ENCODE data around the gene PGC. TPM values are rescaled to one million over a fixed set of nuclear protein-coding genes. Genes with fewer than 3 reads are reported as not detected.

Gene PGC
- total and polyA plus RNA-seq, 2 of the 8 experiments (the other 6 are each of a cell fraction or from before 2014, with no cell fraction given) = 0.09 TPM; not detected in 1

DNA sequence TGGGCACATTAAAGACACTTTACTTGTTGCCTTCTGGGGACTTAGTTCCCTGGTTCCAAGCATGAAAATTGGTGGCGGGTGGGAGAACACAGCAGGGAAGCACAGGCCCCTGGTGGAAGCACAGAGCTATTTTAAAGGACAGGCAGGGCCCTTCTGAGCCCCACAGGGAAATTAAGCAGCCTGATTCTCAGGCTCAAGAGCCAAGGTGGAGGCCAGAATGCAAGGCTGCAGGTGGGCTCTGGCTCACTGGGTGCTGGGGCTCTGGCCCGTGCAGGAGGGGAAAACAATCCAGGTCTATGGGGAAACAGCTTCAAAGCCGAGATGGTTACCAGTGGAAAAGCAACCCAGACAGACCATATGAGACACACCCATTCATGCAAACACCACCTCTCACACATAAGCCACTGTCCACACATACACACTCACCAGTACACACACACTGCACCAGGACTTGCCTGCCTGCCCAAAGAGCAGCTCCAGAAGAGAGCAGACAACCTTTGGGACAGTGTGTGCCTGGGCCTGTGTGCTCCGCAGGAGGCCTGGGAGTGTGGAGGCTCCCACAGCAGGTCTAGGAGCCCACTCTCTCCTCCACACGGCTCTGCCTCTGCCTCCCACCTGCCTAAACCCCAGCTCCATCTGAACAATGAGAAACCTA is 42.4 kb downstream of the PGC start (continued):
- TF ChIP-seq, protein P1, sequence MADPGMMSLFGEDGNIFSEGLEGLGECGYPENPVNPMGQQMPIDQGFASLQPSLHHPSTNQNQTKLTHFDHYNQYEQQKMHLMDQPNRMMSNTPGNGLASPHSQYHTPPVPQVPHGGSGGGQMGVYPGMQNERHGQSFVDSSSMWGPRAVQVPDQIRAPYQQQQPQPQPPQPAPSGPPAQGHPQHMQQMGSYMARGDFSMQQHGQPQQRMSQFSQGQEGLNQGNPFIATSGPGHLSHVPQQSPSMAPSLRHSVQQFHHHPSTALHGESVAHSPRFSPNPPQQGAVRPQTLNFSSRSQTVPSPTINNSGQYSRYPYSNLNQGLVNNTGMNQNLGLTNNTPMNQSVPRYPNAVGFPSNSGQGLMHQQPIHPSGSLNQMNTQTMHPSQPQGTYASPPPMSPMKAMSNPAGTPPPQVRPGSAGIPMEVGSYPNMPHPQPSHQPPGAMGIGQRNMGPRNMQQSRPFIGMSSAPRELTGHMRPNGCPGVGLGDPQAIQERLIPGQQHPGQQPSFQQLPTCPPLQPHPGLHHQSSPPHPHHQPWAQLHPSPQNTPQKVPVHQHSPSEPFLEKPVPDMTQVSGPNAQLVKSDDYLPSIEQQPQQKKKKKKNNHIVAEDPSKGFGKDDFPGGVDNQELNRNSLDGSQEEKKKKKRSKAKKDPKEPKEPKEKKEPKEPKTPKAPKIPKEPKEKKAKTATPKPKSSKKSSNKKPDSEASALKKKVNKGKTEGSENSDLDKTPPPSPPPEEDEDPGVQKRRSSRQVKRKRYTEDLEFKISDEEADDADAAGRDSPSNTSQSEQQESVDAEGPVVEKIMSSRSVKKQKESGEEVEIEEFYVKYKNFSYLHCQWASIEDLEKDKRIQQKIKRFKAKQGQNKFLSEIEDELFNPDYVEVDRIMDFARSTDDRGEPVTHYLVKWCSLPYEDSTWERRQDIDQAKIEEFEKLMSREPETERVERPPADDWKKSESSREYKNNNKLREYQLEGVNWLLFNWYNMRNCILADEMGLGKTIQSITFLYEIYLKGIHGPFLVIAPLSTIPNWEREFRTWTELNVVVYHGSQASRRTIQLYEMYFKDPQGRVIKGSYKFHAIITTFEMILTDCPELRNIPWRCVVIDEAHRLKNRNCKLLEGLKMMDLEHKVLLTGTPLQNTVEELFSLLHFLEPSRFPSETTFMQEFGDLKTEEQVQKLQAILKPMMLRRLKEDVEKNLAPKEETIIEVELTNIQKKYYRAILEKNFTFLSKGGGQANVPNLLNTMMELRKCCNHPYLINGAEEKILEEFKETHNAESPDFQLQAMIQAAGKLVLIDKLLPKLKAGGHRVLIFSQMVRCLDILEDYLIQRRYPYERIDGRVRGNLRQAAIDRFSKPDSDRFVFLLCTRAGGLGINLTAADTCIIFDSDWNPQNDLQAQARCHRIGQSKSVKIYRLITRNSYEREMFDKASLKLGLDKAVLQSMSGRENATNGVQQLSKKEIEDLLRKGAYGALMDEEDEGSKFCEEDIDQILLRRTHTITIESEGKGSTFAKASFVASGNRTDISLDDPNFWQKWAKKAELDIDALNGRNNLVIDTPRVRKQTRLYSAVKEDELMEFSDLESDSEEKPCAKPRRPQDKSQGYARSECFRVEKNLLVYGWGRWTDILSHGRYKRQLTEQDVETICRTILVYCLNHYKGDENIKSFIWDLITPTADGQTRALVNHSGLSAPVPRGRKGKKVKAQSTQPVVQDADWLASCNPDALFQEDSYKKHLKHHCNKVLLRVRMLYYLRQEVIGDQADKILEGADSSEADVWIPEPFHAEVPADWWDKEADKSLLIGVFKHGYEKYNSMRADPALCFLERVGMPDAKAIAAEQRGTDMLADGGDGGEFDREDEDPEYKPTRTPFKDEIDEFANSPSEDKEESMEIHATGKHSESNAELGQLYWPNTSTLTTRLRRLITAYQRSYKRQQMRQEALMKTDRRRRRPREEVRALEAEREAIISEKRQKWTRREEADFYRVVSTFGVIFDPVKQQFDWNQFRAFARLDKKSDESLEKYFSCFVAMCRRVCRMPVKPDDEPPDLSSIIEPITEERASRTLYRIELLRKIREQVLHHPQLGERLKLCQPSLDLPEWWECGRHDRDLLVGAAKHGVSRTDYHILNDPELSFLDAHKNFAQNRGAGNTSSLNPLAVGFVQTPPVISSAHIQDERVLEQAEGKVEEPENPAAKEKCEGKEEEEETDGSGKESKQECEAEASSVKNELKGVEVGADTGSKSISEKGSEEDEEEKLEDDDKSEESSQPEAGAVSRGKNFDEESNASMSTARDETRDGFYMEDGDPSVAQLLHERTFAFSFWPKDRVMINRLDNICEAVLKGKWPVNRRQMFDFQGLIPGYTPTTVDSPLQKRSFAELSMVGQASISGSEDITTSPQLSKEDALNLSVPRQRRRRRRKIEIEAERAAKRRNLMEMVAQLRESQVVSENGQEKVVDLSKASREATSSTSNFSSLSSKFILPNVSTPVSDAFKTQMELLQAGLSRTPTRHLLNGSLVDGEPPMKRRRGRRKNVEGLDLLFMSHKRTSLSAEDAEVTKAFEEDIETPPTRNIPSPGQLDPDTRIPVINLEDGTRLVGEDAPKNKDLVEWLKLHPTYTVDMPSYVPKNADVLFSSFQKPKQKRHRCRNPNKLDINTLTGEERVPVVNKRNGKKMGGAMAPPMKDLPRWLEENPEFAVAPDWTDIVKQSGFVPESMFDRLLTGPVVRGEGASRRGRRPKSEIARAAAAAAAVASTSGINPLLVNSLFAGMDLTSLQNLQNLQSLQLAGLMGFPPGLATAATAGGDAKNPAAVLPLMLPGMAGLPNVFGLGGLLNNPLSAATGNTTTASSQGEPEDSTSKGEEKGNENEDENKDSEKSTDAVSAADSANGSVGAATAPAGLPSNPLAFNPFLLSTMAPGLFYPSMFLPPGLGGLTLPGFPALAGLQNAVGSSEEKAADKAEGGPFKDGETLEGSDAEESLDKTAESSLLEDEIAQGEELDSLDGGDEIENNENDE (IDR thresholded peaks at IDR 0.05; ENCODE audit: insufficient replicate concordance, low read length) = no peak
- TF ChIP-seq SRF (IDR thresholded peaks at IDR 0.05; ENCODE audit: low read depth, low read length) (no peak), RNF2 (IDR thresholded peaks at IDR 0.05; ENCODE audit: borderline replicate concordance, low read depth, low read length, missing control alignments, poor library complexity, severe bottlenecking) (no peak)

All from H1 (cell line).